BLaER1 treated with 17β-estradiol and CSF1 and Interleukin-3, amounts not matched to agents 10 nM and 100 nM (cell line): ENCODE results near the gene NES.

Source experiments
- H3K27ac ChIP-seq, 11 experiments: shearing (Covaris generic); formaldehyde crosslinking; 2 replicates each; pipeline ENCODE4 v1.8.1; 2022
- H3K27me3 ChIP-seq, 11 experiments: shearing (Covaris generic); formaldehyde crosslinking; 2 replicates each; pipeline ENCODE4 v1.8.1; 2022
- H3K36me3 ChIP-seq, 11 experiments: shearing (Covaris generic); formaldehyde crosslinking; 2 replicates each; pipeline ENCODE4 v1.8.1; 2022
- H3K4me1 ChIP-seq, 10 experiments: shearing (Covaris generic); formaldehyde crosslinking; 2 replicates each; pipeline ENCODE4 v1.8.1; 2022
- H3K4me2 ChIP-seq, 11 experiments: shearing (Covaris generic); formaldehyde crosslinking; 2 replicates each; pipeline ENCODE4 v1.8.1; 2022
- H3K4me3 ChIP-seq, 10 experiments: shearing (Covaris generic); formaldehyde crosslinking; 2 replicates each; pipeline ENCODE4 v1.8.1; 2022
- H3K9ac ChIP-seq, 11 experiments: shearing (Covaris generic); formaldehyde crosslinking; 2 replicates each; pipeline ENCODE4 v1.8.1; 2022
- H3K9me3 ChIP-seq, 11 experiments: shearing (Covaris generic); formaldehyde crosslinking; replicated peaks in 1 of 11; 2 replicates each; pipeline ENCODE4 v1.8.1; 2022
- H4K20me1 ChIP-seq, 11 experiments: shearing (Covaris generic); formaldehyde crosslinking; 2 replicates each; pipeline ENCODE4 v1.8.1; 2022
- Cebpa-rat ChIP-seq, 11 experiments: shearing (Covaris generic); IDR thresholded peaks; 2 replicates each; pipeline ENCODE4 v1.8.1; 2022

Gene NES

DNA sequence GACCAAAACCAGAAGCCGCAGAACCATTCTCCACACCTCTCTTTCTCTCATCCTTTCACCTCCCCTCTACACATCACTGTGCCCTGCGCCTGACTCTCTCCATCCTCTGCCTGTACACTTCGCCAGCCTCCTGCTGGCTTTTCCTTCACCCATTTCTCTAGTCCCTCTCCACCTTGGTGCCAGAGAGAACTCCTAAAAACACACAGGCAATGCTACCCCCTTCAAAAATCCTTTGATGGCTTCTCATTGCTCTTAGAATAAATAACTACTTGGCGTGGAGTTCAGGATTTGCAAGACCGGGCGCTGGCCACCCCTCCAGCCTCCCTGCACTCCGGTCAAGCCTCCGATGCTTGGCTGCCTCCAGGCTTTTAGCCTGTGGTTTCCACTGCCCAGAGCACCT is 19.5 kb upstream of the NES start:
- Histone ChIP-seq H3K9ac (0 out of 22 replicates have a peak overlapping the region, but pooled peaks of 2 of the 11 experiments have one; percentile 2 to 29), H3K4me1 (peaks cover 15 to 50% (median 45%) of the 10 kb centered on the region in 10 experiments), H3K4me3 (no peak overlapping the region), H3K9me3 (no peaks in the 10 kb centered on the region), H3K4me2 (peak overlapping the region in 8 of 11 experiments; percentile 50 to 73 (median 63); a peak in 16 of 22 replicates), H3K27ac (no peak overlapping the region), H3K27me3 (peaks cover 16 to 24% (median 21%) of the 10 kb centered on the region in 11 experiments), H3K36me3 (no peaks in the 10 kb centered on the region), H4K20me1 (peaks cover 0 to 19% (median 0%) of the 10 kb centered on the region in 11 experiments; a peak in 4 of 22 replicates)
- TF ChIP-seq Cebpa-rat (IDR thresholded peaks at IDR 0.05), result no peak

DNA sequence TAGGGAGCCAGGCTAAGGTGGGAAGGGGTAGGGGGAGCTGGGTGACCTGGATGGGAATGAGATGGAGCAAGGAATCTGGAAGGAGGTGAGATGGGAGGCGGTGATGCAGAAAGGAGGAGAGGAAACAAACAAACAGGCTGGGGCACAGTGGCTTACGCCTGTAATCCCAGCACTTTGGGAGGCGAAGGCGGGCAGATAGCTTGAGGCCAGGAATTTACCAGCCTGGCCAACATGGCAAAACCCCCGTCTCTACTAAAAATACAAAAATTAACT is 17.4 kb upstream of the NES start:
- H3K9ac ChIP-seq, result peak overlapping the region in 3 of 11 experiments; percentile 4 to 54 (median 20); a peak in 2 of 22 replicates
- peaks cover 0 to 26% (median 0%) of the 10 kb centered on the region in 11 experiments; a peak in 7 of 22 replicates for H4K20me1 ChIP-seq
- H3K4me2 ChIP-seq, result peak overlapping the region in 9 of 11 experiments; percentile 60 to 90 (median 83); a peak in 16 of 22 replicates
- no peak for TF ChIP-seq Cebpa-rat (IDR thresholded peaks at IDR 0.05)
- H3K27ac ChIP-seq, result peak overlapping the region in 1 of 11 experiments; percentile 35; a peak in 2 of 22 replicates
- H3K4me1 ChIP-seq, result peaks cover 27 to 69% (median 61%) of the 10 kb centered on the region in 10 experiments
- no peaks in the 10 kb centered on the region for H3K9me3 ChIP-seq
- peaks cover 37 to 45% (median 42%) of the 10 kb centered on the region in 11 experiments for H3K27me3 ChIP-seq
- no peak overlapping the region for H3K4me3 ChIP-seq
- H3K36me3 ChIP-seq, result no peaks in the 10 kb centered on the region

DNA sequence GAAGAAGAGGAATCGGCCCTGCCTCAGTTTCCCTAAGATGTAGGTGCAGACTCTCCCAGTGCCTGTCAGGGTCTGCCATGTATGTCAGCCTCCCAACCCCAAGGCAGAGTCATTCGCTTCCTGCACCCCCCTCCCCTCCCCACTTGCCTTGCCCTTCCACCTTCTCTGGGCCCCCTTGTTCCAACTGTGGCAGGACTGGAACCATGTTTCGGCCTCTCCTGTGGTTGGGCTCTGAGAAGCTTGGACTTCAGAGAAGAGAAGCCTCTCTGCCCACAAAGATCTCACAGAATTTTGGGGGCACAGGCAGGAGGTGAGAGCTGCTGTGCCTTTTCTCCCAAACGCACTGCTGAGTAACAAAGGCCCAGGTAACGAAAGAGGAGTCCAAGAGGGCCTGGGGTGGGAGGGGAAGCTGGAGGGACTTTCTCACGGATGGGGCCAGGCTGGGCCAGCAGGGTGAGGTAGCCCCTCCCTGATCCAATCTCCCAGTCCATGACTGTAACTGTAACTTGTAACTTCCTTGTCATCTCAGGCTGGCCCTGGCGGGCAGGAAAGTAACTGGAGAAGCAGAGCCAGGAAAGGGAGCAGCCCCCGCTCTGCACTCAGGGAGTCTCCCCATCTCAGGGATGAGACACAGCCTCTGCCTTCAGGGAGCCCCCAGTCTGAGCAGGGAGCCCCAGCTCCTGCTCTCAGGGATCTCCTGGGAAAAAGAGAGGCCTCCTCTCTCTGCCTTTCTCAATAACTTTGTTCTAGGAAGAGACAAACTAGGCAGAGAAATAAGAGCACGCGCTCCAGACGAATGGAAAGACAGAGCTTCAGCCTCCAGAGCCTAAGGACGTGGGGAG is 16.9 kb upstream of the NES start:
- Histone ChIP-seq H3K27me3 (peaks cover 38 to 46% (median 43%) of the 10 kb centered on the region in 11 experiments), H3K4me3 (no peak overlapping the region), H3K4me2 (peak overlapping the region in 10 of 11 experiments; percentile 60 to 90 (median 80); a peak in 18 of 22 replicates), H4K20me1 (peaks cover 0 to 26% (median 0%) of the 10 kb centered on the region in 11 experiments; a peak in 7 of 22 replicates), H3K27ac (peak overlapping the region in 2 of 11 experiments; percentile 23 to 35; a peak in 2 of 22 replicates), H3K9ac (peak overlapping the region in 4 of 11 experiments; percentile 4 to 54 (median 25); a peak in 2 of 22 replicates), H3K9me3 (no peaks in the 10 kb centered on the region), H3K36me3 (no peaks in the 10 kb centered on the region), H3K4me1 (peaks cover 31 to 74% (median 65%) of the 10 kb centered on the region in 10 experiments)
- TF ChIP-seq Cebpa-rat (IDR thresholded peaks at IDR 0.05), result no peak

DNA sequence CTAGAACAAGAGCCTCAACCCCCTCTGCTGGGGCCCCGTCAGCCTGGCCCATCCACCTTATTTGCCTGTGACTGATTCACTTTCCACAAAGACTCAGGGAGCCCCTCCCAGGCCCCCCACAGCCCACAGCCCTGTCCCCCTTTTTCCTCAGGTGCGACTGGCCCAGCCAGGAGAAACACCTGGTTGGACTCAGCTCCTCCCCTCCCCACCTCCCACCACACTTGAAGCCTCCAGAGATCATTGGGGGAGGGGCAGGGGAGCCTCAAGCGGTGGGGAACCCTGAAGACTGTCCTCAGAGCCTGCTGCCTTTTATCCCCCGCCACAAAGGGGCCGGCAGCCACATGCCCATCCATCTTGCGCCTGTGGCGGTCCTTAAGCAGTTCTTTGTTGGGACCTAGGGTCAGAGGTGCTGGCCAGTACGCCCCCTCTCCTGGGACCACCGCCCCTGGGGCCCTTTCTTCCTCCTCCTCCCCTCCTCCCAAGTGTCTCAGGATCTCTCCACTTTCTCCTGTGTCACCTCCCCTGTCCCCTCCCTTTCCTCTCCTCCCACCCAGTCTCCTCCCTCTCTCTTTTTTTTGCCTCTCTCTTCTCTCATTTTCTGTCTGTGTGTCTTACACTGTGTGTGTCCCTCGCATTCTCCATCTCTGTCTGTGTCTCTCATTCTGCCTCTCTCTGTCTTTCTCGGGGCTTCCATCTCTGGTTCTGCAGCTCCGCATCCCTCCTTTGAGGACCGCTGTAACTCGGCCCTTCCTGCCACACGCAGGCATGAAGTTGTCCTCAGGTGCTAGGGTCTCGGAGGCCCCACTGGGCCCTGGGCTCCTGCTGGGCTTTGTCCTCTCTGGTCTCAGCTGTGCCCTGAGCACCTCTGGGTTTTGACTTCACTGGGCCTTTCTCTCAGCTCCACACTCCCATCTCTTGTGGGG is 16.0 kb upstream of the NES start:
- peak overlapping the region; percentile 60 to 90 (median 78); a peak in 21 of 22 replicates for H3K4me2 ChIP-seq
- peak overlapping the region in 1 of 10 experiments; percentile 40; a peak in 2 of 20 replicates for H3K4me3 ChIP-seq
- H4K20me1 ChIP-seq, result peaks cover 0 to 26% (median 0%) of the 10 kb centered on the region in 11 experiments; a peak in 7 of 22 replicates
- H3K36me3 ChIP-seq, result no peaks in the 10 kb centered on the region
- TF ChIP-seq Cebpa-rat (IDR thresholded peaks at IDR 0.05), result no peak
- peaks cover 33 to 75% (median 69%) of the 10 kb centered on the region in 10 experiments for H3K4me1 ChIP-seq
- peak overlapping the region in 4 of 11 experiments; percentile 18 to 46 (median 42); a peak in 5 of 22 replicates for H3K9ac ChIP-seq
- H3K27ac ChIP-seq, result peak overlapping the region in 2 of 11 experiments; percentile 6 to 27; a peak in 2 of 22 replicates
- H3K9me3 ChIP-seq, result no peaks in the 10 kb centered on the region
- peaks cover 38 to 46% (median 43%) of the 10 kb centered on the region in 11 experiments for H3K27me3 ChIP-seq

DNA sequence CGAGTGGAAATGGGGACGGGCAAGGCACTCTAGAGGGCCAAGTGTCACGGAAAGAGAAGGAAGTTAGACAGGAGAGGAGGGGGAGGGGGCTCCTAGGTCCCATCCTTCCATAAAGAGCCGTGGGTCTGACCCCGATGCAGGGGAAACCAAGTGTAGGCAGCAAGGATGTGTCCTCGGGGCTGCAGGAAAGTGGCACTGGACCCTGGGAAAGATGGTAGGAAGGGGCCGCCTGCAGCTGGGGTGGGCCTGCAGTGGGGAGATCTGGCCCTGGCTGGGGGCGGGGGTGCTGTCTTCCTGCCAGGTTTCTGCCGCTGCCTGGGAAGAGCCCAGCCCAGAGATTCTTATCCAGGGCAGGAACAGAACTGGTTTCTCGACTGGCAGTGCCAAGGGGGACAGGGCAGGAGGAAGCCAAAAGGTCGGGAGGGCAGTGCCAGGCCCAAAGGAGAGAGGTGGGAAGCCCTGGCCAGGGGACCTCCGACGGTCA is 15.3 kb upstream of the NES start:
- TF ChIP-seq Cebpa-rat (IDR thresholded peaks at IDR 0.05), result no peak
- H3K4me2 ChIP-seq, result peak overlapping the region; percentile 60 to 90 (median 78)
- peak overlapping the region in 1 of 11 experiments; percentile 27; a peak in 1 of 22 replicates for H3K27ac ChIP-seq
- peak overlapping the region in 5 of 11 experiments; percentile 18 to 46 (median 41); a peak in 4 of 22 replicates for H3K9ac ChIP-seq
- H4K20me1 ChIP-seq, result peaks cover 0 to 26% (median 0%) of the 10 kb centered on the region in 11 experiments; a peak in 7 of 22 replicates
- no peaks in the 10 kb centered on the region for H3K9me3 ChIP-seq
- H3K4me3 ChIP-seq, result peak overlapping the region in 2 of 10 experiments; percentile 18 to 40; a peak in 3 of 20 replicates
- H3K27me3 ChIP-seq, result peaks cover 38 to 46% (median 43%) of the 10 kb centered on the region in 11 experiments
- no peaks in the 10 kb centered on the region for H3K36me3 ChIP-seq
- H3K4me1 ChIP-seq, result peaks cover 33 to 68% (median 63%) of the 10 kb centered on the region in 10 experiments

DNA sequence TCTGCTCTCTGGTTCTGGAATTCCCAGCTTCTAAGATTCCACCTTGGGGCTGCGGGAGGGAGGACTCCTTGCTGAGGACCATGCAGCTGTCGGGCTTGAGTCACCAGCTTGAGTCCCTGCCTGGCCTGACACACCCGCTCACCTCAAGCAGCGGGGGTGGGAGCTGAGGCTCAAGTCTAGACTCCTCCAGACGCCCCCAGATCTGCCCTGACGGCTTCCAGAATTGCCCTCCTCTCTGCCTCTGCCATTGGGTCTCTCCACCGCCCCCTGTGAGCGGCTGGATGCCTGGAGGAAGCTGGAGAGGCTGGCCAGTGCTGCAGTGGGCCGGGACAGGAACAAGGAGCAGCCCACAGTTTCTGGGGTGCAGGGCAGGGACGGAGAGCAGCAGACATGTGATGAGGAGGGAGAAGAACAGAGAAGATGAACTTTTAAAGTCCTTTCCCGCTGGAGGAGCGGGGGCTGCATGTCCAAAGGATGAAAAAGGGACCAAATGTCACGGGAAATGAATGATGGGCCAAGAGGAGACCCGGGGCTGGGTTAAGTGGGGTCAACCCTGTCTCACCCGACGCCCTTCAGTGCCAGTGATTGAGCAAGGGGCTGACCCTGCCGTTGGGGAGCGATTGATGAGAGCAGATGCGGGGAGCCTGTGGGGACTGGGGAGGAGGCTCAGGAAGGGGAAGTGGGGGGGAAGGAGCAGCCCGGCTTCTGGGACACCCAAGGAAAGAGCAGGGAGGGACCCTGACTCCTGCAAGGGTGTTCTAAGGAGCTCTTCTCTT is 14.6 kb upstream of the NES start:
- no peaks in the 10 kb centered on the region for H3K36me3 ChIP-seq
- H3K4me2 ChIP-seq, result peak overlapping the region; percentile 60 to 90 (median 78)
- H3K9ac ChIP-seq, result peak overlapping the region in 4 of 11 experiments; percentile 26 to 46 (median 41); a peak in 5 of 22 replicates
- no peak overlapping the region for H3K27ac ChIP-seq
- peaks cover 38 to 46% (median 43%) of the 10 kb centered on the region in 11 experiments for H3K27me3 ChIP-seq
- TF ChIP-seq Cebpa-rat (IDR thresholded peaks at IDR 0.05), result no peak
- H3K4me1 ChIP-seq, result peaks cover 33 to 66% (median 57%) of the 10 kb centered on the region in 10 experiments
- no peaks in the 10 kb centered on the region for H3K9me3 ChIP-seq
- peak overlapping the region in 2 of 10 experiments; percentile 18 to 40; a peak in 2 of 20 replicates for H3K4me3 ChIP-seq
- peaks cover 0 to 26% (median 0%) of the 10 kb centered on the region in 11 experiments; a peak in 7 of 22 replicates for H4K20me1 ChIP-seq

DNA sequence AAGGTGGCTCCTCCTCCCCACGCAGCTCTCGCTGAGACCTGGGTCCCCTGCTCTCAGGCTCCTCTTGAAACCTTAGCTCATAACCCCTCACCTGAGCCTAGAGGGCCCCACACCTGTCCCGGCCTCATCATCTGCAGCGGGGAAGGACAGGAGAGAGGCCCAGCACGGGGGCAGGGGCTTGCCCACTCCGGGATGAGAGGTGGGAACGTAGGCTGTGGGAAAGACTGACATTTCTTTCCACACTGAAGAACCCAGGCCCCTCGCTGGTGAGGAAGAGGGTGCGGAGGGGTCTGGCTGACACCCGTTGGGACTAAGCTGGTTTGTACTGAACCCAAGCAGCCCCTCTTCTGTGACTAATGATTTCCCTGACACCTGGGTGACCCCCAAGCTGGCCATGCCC is 14.0 kb upstream of the NES start:
- H3K36me3 ChIP-seq, result no peaks in the 10 kb centered on the region
- peaks cover 0 to 26% (median 0%) of the 10 kb centered on the region in 11 experiments; a peak in 7 of 22 replicates for H4K20me1 ChIP-seq
- peaks cover 38 to 46% (median 43%) of the 10 kb centered on the region in 11 experiments for H3K27me3 ChIP-seq
- no peak overlapping the region for H3K27ac ChIP-seq
- peak overlapping the region; percentile 60 to 90 (median 78); a peak in 20 of 22 replicates for H3K4me2 ChIP-seq
- H3K4me1 ChIP-seq, result peaks cover 33 to 71% (median 56%) of the 10 kb centered on the region in 10 experiments
- no peak for TF ChIP-seq Cebpa-rat (IDR thresholded peaks at IDR 0.05)
- peak overlapping the region in 2 of 11 experiments; percentile 36 to 46; a peak in 1 of 22 replicates for H3K9ac ChIP-seq
- H3K9me3 ChIP-seq, result no peaks in the 10 kb centered on the region
- no peak overlapping the region for H3K4me3 ChIP-seq
